Left cardiac atrium (tissue), 4 donors: ENCODE measurements around the gene TMPRSS3. TPM values are rescaled to one million over a fixed set of nuclear protein-coding genes. Genes with fewer than 3 reads are reported as not detected.

Experiments
- ATAC-seq, 2 donors: fragments of 200-7000 bp; cut with Tn5 transposase; one replicate each; pipeline ENCODE4 v1.9.1; 2020; ENCODE audit warnings: mild to moderate bottlenecking in 2 of 2, moderate library complexity in 2 of 2
- DNase-seq: peaks from one replicate; pipeline ENCODE4 v3.0.0-alpha.2; 2020
- intact Hi-C, 2 donors: fragments of 100-400 bp; cut with DNase I; formaldehyde crosslinking; loops; one replicate each; pipeline versions ENCODE4 v1.14.1 to v1.15.1; 2022 to 2023
- total RNA-seq, 2 donors: library from RNA; stranded (reverse); fragmentation: NEBNext Ultra II Directional; extraction: Animal tissue kit (Norgen Biotek cat#: 25700); gene quantifications; one replicate each; pipeline ENCODE4 v1.2.1, GENCODE V29; 2021
- donor health status: DM: no; HTN: yes; CAD: no.
- donor health status: DM: no; HTN: yes; CAD: no; lungs with severe emphysema.
- donor health status: DM: yes; HTN: yes; CAD: no.
- donor health status: Dilated cardiomyopathy.

The TMPRSS3 gene
- total RNA-seq, 2 donors from 2014 or later = 0.18 to 0.27 TPM

- intact Hi-C loops = no loop called here
- DNase-seq (no peak), ATAC-seq (no peak)
Measured at GRCh38 chr21:42430521-42430920, 34.7 kb upstream of the TMPRSS3 start.

GRCh38 chr21:42429856-42430255, 34.0 kb upstream of the TMPRSS3 start:
- ATAC-seq (no peak), DNase-seq (no peak)
- intact Hi-C loops = no loop called here

GRCh38 chr21:42429021-42429420, 33.2 kb upstream of the TMPRSS3 start:
- DNase-seq = no peak
- ATAC-seq = no peak
- intact Hi-C loops = no loop called here

- intact Hi-C loops = no loop called here
- ATAC-seq (no peak), DNase-seq (no peak)
Measured at GRCh38 chr21:42427809-42428419, 32.1 kb upstream of the TMPRSS3 start.

GRCh38 chr21:42426876-42427480, 31.1 kb upstream of the TMPRSS3 start:
- intact Hi-C loops = no loop called here
- DNase-seq (no peak), ATAC-seq (no peak)

GRCh38 chr21:42426424-42426823, 30.6 kb upstream of the TMPRSS3 start:
- no peak for DNase-seq
- ATAC-seq = no peak
- intact Hi-C loops = no loop called here

- no peak for ATAC-seq
- no peak for DNase-seq
- intact Hi-C loops = no loop called here
Measured at GRCh38 chr21:42425591-42425990, 29.7 kb upstream of the TMPRSS3 start.

GRCh38 chr21:42424914-42425541, 29.2 kb upstream of the TMPRSS3 start:
- DNase-seq (no peak), ATAC-seq (peak; percentile 44 to 77)
- intact Hi-C loops = no loop called here

- ATAC-seq = no peak
- DNase-seq = no peak
- intact Hi-C loops = no loop called here
Measured at GRCh38 chr21:42423685-42424084, 27.8 kb upstream of the TMPRSS3 start.

GRCh38 chr21:42423197-42423675, 27.4 kb upstream of the TMPRSS3 start:
- no peak for DNase-seq
- intact Hi-C loops = no loop called here
- no peak for ATAC-seq

GRCh38 chr21:42421018-42421793, 25.4 kb upstream of the TMPRSS3 start:
- no peak for ATAC-seq
- intact Hi-C loops = no loop called here
- no peak for DNase-seq

GRCh38 chr21:42419845-42420244, 24.0 kb upstream of the TMPRSS3 start:
- no peak for DNase-seq
- no peak for ATAC-seq
- intact Hi-C loops = no loop called here

GRCh38 chr21:42418886-42419285, 23.0 kb upstream of the TMPRSS3 start:
- intact Hi-C loops = no loop called here
- ATAC-seq (no peak), DNase-seq (no peak)

- DNase-seq (no peak), ATAC-seq (no peak)
- intact Hi-C loops = no loop called here
Measured at GRCh38 chr21:42417533-42417932, 21.7 kb upstream of the TMPRSS3 start.

- DNase-seq (peak; percentile 33), ATAC-seq (peak in 1 of 2 donors; percentile 27)
- intact Hi-C loops = no loop called here
Measured at GRCh38 chr21:42414928-42415769, 19.3 kb upstream of the TMPRSS3 start.

GRCh38 chr21:42414553-42414927, 18.7 kb upstream of the TMPRSS3 start:
- DNase-seq (no peak), ATAC-seq (no peak)
- intact Hi-C loops = no loop called here

GRCh38 chr21:42414066-42414465, 18.2 kb upstream of the TMPRSS3 start:
- ATAC-seq (no peak), DNase-seq (no peak)
- intact Hi-C loops = no loop called here

- ATAC-seq = no peak
- intact Hi-C loops = no loop called here
- DNase-seq = no peak
Measured at GRCh38 chr21:42413500-42413899, 17.6 kb upstream of the TMPRSS3 start.

- intact Hi-C loops = no loop called here
- ATAC-seq (no peak), DNase-seq (no peak)
Measured at GRCh38 chr21:42413093-42413492, 17.2 kb upstream of the TMPRSS3 start.
